ENCODE measurements around the gene SCEL. TPM values are rescaled to one million over a fixed set of nuclear protein-coding genes. Genes with fewer than 3 reads are reported as not detected.

SCEL gene
- total and polyA plus RNA-seq, 2 of the 4 experiments (the other 2 are of a cell fraction), result not detected

DNA sequence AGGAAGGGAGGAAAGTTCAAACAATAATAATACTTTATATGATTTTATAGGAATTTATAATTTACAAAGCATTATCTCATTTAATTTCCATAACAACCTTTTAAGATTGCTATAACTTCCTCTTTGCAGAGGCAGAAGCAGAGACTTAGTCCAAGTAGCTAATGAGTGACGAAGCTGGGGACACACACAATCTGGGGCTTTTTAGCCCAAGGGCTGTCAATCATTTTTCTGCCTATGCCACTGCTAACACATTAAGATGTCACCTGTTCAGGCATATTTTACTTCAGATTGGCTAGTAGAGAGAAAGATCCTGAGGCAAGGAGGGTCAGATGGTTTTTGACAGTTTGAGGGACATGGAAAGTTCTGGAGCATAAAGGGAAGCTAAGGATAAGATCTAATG, 12.6 kb downstream of the SCEL start:
- Histone ChIP-seq H3K4me2 (ENCODE audit: low read depth, low read length) (no peak overlapping the region), H4K20me1 (ENCODE audit: insufficient read depth, low read length) (no peaks in the 10 kb centered on the region), H3K9ac (ENCODE audit: low read depth, low read length) (no peak overlapping the region), H3K9me3 (ENCODE audit: control insufficient read depth, insufficient read depth, low read length) (no peaks in the 10 kb centered on the region), H3K4me1 (ENCODE audit: control insufficient read depth, insufficient read depth, low read length) (no peaks in the 10 kb centered on the region), H2BK120ac (ENCODE audit: low read depth, low read length) (no peak overlapping the region), H3K4me3 (ENCODE audit: insufficient read depth, low read depth, low read length) (no peak overlapping the region), H3K36me3 (ENCODE audit: control insufficient read depth, insufficient read depth, low read length) (no peaks in the 10 kb centered on the region), H4K91ac (ENCODE audit: insufficient read depth, low read depth, low read length) (no peak overlapping the region), H3K79me1 (ENCODE audit: low read depth in 1 of 2, low read length in 2 of 2) (no peaks in the 10 kb centered on the region), H2BK5ac (ENCODE audit: low read depth, low read length, poor library complexity, severe bottlenecking) (no peak overlapping the region), H3K23ac (ENCODE audit: low read depth, low read length) (no peak overlapping the region), H2AFZ (replicated peaks; ENCODE audit: low read length, poor library complexity) (no peak overlapping the region), H3K14ac (replicated peaks; ENCODE audit: low read depth, low read length) (no peak overlapping the region), H4K5ac (ENCODE audit: low read depth, low read length) (no peak overlapping the region), H2BK20ac (ENCODE audit: low read depth, low read length) (no peak overlapping the region), H3K27me3 (ENCODE audit: control insufficient read depth, insufficient read depth, low read length) (no peaks in the 10 kb centered on the region), H2AK5ac (ENCODE audit: low read depth, low read length) (no peak overlapping the region), H3K18ac (ENCODE audit: low read depth, low read length) (no peak overlapping the region), H3K27ac (ENCODE audit: insufficient read depth, low read length) (no peak overlapping the region), H3K4ac (ENCODE audit: low read depth, low read length) (no peak overlapping the region), H3K9me1 (ENCODE audit: insufficient read depth, low read length) (no peaks in the 10 kb centered on the region), H4K8ac (ENCODE audit: low read depth in 2 of 2, low read length in 2 of 2) (no peak overlapping the region), H2AK9ac (replicated peaks; ENCODE audit: low read depth, low read length, poor library complexity) (no peak overlapping the region), H2BK15ac (ENCODE audit: low read depth, low read length) (no peak overlapping the region), H3K56ac (ENCODE audit: extremely low read depth, insufficient read depth, low read length) (no peak overlapping the region)
- no CpG with 5 or more reads among the region's 1 CpG for WGBS, 2 experiments (ENCODE audit: extremely low coverage in 2 of 2, insufficient read length in 1 of 2)
- TF ChIP-seq NFE2L2 (IDR thresholded peaks at IDR 0.05; ENCODE audit: low read depth, low read length) (no peak), RFX5 (IDR thresholded peaks at IDR 0.05; ENCODE audit: low read depth, low read length) (no peak), RAD21 (IDR thresholded peaks at IDR 0.05; ENCODE audit: low read length) (no peak), POLR2A (IDR thresholded peaks at IDR 0.05; ENCODE audit: low read depth, low read length) (no peak), MAFK (IDR thresholded peaks at IDR 0.05; ENCODE audit: low read depth, low read length) (no peak), CHD1 (IDR thresholded peaks at IDR 0.05; ENCODE audit: low read depth, low read length) (no peak), BHLHE40 (IDR thresholded peaks at IDR 0.05; ENCODE audit: low read depth, low read length) (no peak), RCOR1 (IDR thresholded peaks at IDR 0.05; ENCODE audit: insufficient replicate concordance, low read length) (no peak), FOS (IDR thresholded peaks at IDR 0.05; ENCODE audit: low read depth, low read length) (no peak), MAZ (IDR thresholded peaks at IDR 0.05; ENCODE audit: borderline replicate concordance, low read depth, low read length) (no peak), CEBPB (IDR thresholded peaks at IDR 0.05; ENCODE audit: low read depth, low read length) (no peak)
- TF ChIP-seq, protein P1, sequence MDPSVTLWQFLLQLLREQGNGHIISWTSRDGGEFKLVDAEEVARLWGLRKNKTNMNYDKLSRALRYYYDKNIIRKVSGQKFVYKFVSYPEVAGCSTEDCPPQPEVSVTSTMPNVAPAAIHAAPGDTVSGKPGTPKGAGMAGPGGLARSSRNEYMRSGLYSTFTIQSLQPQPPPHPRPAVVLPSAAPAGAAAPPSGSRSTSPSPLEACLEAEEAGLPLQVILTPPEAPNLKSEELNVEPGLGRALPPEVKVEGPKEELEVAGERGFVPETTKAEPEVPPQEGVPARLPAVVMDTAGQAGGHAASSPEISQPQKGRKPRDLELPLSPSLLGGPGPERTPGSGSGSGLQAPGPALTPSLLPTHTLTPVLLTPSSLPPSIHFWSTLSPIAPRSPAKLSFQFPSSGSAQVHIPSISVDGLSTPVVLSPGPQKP (IDR thresholded peaks at IDR 0.05; ENCODE audit: borderline replicate concordance, low read depth, low read length), result no peak
- TF ChIP-seq, protein P2, sequence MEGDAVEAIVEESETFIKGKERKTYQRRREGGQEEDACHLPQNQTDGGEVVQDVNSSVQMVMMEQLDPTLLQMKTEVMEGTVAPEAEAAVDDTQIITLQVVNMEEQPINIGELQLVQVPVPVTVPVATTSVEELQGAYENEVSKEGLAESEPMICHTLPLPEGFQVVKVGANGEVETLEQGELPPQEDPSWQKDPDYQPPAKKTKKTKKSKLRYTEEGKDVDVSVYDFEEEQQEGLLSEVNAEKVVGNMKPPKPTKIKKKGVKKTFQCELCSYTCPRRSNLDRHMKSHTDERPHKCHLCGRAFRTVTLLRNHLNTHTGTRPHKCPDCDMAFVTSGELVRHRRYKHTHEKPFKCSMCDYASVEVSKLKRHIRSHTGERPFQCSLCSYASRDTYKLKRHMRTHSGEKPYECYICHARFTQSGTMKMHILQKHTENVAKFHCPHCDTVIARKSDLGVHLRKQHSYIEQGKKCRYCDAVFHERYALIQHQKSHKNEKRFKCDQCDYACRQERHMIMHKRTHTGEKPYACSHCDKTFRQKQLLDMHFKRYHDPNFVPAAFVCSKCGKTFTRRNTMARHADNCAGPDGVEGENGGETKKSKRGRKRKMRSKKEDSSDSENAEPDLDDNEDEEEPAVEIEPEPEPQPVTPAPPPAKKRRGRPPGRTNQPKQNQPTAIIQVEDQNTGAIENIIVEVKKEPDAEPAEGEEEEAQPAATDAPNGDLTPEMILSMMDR (conservative IDR thresholded peaks at IDR 0.05; ENCODE audit: low read depth, low read length), result no peak
- TF ChIP-seq, protein P3, sequence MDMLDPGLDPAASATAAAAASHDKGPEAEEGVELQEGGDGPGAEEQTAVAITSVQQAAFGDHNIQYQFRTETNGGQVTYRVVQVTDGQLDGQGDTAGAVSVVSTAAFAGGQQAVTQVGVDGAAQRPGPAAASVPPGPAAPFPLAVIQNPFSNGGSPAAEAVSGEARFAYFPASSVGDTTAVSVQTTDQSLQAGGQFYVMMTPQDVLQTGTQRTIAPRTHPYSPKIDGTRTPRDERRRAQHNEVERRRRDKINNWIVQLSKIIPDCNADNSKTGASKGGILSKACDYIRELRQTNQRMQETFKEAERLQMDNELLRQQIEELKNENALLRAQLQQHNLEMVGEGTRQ (IDR thresholded peaks at IDR 0.05; ENCODE audit: low read depth, low read length), result no peak
- ChIA-PET POLR2A (ENCODE audit: unreplicated experiment) (no interaction called here), CTCF (no interaction called here)
- ATAC-seq (ENCODE audit: low read depth), result no peak
- BruUV-seq (replicated peaks), result no TSS peak
- intact Hi-C loops (cut with micrococcal nuclease) (no loop called here), in situ Hi-C loops (cut with MboI; ENCODE audit: low sequenced_read_pairs) (no loop called here), dilution Hi-C loops (cut with HindIII; ENCODE audit: low sequenced_read_pairs, unreplicated experiment) (no loop called here)
- DNase-seq, result no peak

Data from IMR-90 (cell line).